HG03064 (cell line): ENCODE data around the gene ZDHHC5.
A peak's percentile ranks its signal among the peaks of the same experiment; 100 is the strongest.
"Not testable (repeated sequence)": the region's sequence is repeated elsewhere in the genome, so short reads cannot be mapped to it uniquely, and the experiment has no call there.

Experiments used
- ATAC-seq: cut with Tn5 transposase; IDR thresholded peaks from one replicate; pipeline ENCODE4 v1.9.1; 2021; ENCODE audit warnings: low read depth; ENCODE audit not compliant: unreplicated experiment

ZDHHC5 gene

GRCh38 chr11:57643802-57644201, 24.1 kb upstream of the ZDHHC5 start:
- no peak for ATAC-seq

DNA sequence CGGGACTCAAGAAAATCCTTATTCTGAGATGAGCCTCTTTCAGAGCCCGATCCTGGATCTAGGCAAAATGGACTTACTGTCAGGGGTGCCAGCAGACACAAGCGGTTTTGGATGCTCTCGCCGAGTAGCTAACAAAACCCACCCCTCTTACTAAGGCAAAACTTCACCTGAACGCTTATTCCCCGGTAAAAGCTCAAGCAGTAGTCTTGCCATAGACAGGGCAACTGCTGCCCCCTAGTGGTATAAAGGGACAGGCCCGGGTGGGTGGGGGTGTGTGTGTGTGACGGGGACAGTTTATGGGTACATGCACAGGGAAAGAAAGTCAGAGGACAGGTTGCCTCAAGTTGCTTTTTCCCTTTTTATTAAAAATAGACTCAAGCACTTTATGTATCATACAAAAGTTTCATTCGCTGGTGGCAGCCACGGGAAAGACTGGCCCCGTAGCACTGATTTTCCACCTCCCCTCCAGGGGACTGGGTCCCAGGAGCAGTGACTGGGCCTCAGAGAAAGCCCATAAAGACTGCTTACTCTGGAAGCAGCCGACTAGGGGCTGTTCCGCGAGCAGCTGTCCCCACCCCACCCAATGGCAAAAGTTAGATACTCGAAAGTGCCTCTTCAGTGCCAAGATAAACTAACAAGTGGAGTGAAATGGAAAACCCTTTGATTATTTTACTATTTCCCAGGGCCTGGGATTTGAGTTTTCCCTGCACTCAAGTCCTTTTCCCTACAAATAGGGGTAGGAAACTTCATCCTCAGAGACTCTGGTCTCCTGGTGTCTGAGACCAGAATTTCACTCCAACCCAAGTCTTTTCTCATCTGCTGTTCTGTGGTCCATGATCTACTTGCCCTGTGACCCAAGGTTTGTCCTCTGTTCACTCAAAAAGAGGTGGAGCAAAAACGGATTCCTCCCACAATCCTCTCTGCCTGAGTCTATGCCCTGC, 22.9 kb upstream of the ZDHHC5 start:
- ATAC-seq = peak; percentile 55

- ATAC-seq = no peak
These were observed 22.2 kb upstream of the ZDHHC5 start for GRCh38 chr11:57645689-57646085.

- ATAC-seq = no peak
These were observed 21.6 kb upstream of the ZDHHC5 start for GRCh38 chr11:57646194-57646798.

GRCh38 chr11:57646799-57647303, 21.1 kb upstream of the ZDHHC5 start:
- ATAC-seq = no peak

GRCh38 chr11:57647372-57647771, 20.5 kb upstream of the ZDHHC5 start:
- no peak for ATAC-seq

GRCh38 chr11:57647960-57648800, 19.7 kb upstream of the ZDHHC5 start:
- ATAC-seq = no peak

- no peak for ATAC-seq
These were observed 18.8 kb upstream of the ZDHHC5 start for GRCh38 chr11:57648801-57649735.

GRCh38 chr11:57649826-57650738, 17.8 kb upstream of the ZDHHC5 start, which contains the start of gene YPEL4:
Gene YPEL4 (minus strand): TSS chr11:57649912. CDS start chr11:57647107, 2,805 bp downstream.
- no peak for ATAC-seq

- ATAC-seq = no peak
These were observed 17.2 kb upstream of the ZDHHC5 start for GRCh38 chr11:57650739-57651090.

GRCh38 chr11:57651408-57651807, 16.5 kb upstream of the ZDHHC5 start:
- ATAC-seq = no peak

- not testable (repeated sequence) for ATAC-seq
These were observed 15.7 kb upstream of the ZDHHC5 start for GRCh38 chr11:57652230-57652629.

- no peak for ATAC-seq
These were observed 15.3 kb upstream of the ZDHHC5 start for GRCh38 chr11:57652662-57653061.

DNA sequence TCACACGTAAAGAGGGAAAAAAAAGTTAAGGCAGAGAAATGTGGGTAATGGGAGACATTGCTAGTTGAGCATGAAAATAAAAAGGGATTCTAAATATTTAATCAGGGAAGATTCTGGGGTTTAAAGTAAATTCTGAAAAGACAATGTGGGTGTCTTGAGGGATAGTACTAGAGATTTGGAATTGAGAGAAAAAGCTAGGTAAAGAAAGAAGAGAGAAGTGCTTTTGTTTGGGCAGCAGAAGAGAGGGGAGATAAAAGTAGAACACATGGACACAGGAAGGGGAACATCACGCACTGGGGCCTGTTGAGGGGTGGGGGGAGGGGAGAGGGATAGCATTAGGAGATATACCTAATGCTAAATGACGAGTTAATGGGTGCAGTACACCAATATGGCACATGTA, 14.8 kb upstream of the ZDHHC5 start:
- ATAC-seq = no peak

DNA sequence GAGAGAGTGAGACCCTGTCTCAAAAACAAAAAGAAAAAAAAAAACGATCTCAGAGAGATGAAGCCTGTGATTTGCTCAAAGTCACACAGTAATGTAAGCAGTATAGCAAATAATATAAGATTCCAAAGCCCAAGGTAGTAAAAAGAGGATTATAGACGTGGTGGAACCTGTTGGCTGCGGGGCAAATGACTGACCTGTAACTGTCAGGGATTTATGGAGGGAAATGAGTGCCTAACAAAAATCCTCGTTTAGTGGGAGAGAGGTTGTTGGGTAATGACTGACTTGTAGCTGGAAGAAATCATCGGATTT, 11.1 kb upstream of the ZDHHC5 start:
- ATAC-seq = no peak

DNA sequence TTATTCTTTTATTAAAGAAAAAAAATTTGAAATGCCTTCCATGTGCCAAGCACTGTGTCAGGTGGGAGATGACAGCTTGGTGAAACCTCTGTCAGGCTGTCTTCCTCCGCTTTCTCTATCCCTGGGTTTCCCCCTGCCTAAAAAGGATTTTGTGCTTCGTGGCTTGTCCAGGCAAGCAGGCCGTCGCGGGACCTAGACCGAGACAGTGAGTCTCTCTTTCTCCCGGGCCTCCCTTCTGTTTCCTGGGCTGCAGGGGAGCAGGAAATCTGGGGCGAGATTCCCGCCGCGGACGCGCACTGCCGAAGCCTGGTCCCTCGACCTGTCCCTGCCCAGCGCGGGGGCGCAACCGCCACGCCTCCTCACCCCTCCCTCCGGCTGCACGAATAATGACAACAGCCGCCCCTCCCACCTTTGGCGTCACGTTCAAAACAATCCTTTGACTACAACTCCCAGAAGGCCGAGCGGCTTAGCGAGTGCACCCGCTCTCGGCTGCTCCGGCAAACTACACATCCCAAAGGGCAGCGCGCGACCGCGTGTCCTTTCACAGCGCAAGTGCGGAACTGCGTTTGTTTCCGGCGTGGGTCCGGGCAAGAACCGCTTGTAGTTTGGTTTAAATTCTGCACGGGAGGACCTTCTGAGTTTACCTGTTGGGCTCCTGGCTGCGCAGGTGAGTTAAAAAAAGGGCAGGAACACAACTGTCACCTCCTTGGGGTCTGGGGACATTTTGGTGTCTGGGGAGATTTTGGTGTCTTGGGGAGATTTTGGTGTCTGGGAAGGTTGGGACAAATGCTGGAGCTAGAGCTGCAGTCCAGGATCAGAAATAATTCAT, 10.5 kb upstream of the ZDHHC5 start, which contains the start of gene CLP1:
CLP1 (plus strand) TSS at position 569 of the 829 bp plus-strand sequence. CDS start 1,715 bp downstream, outside the sequence.
- ATAC-seq = peak; percentile 97

GRCh38 chr11:57658023-57658361, 9.9 kb upstream of the ZDHHC5 start:
- ATAC-seq = no peak

DNA sequence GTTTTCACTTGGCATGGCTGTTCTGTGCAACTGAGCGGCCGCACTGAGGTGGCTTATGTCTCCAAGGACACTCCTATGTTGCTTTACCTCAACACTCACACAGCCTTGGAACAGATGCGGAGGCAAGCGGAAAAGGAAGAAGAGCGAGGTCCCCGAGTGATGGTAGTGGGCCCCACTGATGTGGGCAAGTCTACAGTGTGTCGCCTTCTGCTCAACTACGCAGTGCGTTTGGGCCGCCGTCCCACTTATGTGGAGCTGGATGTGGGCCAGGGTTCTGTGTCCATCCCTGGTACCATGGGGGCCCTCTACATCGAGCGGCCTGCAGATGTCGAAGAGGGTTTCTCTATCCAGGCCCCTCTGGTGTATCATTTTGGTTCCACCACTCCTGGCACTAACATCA, 8.2 kb upstream of the ZDHHC5 start:
- ATAC-seq = no peak
